Breast epithelium (tissue), 3 donors: ENCODE measurements around the gene EBPL.

Source experiments
- CTCF ChIP-seq, 3 donors: fragments of 450-650 bp; IDR thresholded peaks; one replicate each; pipeline ENCODE4 v1.5.1; 2016 to 2017; ENCODE audit warnings: antibody characterized with exemption in 3 of 3, mild to moderate bottlenecking in 3 of 3, moderate library complexity in 3 of 3
- POLR2A ChIP-seq: fragments of 450-650 bp; IDR thresholded peaks from one replicate; pipeline ENCODE4 v1.6.1; 2016; ENCODE audit warnings: antibody characterized with exemption, mild to moderate bottlenecking, moderate library complexity

DNA sequence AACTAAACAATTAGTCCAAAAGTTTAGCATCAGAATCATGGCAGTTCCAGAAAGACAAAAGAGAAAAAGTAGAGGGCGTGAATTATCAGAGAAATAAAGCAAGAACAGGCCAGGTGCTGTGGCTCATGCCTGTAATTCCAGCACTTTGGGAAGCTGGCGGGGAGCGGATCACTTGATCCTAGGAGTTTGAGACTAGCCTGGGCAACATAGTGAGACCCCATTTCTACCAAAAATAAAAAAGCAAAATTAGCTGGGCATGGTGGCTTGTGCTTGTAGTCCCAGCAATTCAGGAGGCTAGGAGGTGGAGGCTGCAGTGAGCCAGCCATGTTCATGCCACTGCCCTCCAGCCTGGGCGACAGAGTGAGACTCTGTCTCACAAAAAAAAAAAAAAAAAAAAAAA is 44.6 kb downstream of the EBPL start:
- TF ChIP-seq CTCF (IDR thresholded peaks at IDR 0.05) (no peak), POLR2A (no peak)
